Activated gamma-delta T cell treated with anti-CD3 and anti-CD28 coated beads, Interleukin-2, amount 50 U/mL, for 16 hours (primary cell): ENCODE results near the gene FNDC5.
A peak's percentile ranks its signal among the peaks of the same experiment; 100 is the strongest.

ENCODE experiments used
- DNase-seq: peaks from one replicate; pipeline ENCODE4 v3.0.0-alpha.2; 2020; ENCODE audit warnings: low read depth

FNDC5 gene

DNA sequence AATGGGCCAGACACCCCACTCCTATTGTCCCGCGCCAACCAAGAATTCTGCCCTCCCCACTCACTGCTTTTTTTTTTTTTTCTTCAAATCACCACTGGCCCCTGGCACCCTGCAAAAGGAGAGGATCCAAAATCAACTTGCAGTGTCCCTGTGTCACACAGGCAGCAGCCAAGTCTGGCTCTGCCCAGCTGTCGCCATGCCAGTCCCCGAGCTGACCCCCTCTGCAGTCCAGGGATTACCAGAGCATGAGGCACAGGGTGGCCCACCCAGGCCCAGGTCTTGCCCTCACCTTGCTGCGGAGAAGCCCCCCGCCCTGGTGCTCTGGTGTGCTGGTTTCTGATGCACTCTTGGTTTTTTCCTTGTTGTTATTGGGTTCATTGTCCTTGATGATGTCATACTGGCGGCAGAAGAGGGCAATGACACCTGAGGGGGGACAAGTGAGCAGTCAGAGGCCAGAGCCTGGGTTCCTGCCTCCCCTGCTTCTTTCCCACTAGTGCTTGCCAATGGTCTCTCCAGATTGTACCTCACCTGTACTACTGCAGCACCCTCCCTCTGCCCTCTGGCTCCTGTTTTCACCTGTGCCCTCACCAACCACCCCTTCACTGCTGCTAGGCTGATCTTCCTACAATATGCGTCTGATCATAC lies 6.2 kb downstream of the FNDC5 start:
- DNase-seq = no peak

GRCh38 chr1:32863881-32864245 lies 6.8 kb downstream of the FNDC5 start:
- no peak for DNase-seq

DNA sequence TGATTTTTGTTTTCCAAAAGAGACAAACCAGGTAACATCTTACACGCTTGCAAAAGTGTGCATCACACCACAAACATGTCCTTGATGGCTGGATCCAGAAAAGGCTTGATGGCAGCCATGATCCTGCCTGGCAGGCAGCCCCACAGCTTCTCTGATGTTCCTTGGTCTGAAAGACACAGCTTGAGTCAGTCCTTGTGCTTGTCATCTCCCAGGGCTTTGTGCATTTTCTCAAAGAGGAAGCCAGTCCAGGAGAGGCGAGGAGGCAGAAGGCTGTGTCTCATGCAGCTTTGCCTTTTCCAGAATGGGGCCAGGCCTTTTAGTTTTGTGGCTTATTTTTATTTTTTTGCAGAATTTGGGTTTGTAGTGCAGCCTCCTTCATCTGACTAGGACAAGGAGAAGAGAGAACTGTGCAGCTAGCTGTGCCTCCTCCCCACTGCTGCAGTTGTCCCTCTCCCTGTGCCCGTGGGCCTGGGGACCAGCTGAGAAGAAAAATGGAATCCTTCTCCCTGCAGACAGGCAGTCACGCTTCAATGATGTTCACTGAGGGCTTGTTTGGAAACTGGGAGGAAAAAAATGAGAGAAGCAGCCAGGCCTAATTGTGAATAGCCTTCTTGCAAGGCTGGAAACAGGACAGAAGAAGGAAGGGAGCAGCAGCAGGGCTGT lies 7.4 kb downstream of the FNDC5 start:
- DNase-seq = no peak

- DNase-seq = no peak
Measured at GRCh38 chr1:32861904-32862695, 8.6 kb downstream of the FNDC5 start.

DNA sequence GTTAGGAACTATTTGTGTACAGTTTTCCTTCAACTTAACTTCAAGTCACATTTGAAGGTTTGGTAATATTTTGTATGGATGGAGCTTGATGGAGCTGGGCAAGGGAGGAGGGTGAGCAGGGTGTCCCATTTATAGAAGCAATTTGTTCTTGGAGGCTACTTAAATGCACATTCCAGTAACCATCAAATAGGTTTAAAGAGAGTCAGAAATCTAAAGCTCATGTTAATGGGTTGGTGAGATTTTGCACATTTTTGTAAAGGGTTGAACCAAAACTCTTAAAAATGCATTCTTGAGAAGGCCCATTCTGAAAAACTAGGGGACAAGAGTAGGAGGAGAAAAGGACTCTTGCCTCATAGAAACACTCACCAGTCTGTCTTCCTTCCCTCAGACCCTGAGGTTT lies 10.1 kb downstream of the FNDC5 start:
- DNase-seq = no peak

- DNase-seq = no peak
Measured at GRCh38 chr1:32859915-32860314, 10.8 kb downstream of the FNDC5 start.

- no peak for DNase-seq
Measured at GRCh38 chr1:32858791-32859190, 11.9 kb downstream of the FNDC5 start.

DNA sequence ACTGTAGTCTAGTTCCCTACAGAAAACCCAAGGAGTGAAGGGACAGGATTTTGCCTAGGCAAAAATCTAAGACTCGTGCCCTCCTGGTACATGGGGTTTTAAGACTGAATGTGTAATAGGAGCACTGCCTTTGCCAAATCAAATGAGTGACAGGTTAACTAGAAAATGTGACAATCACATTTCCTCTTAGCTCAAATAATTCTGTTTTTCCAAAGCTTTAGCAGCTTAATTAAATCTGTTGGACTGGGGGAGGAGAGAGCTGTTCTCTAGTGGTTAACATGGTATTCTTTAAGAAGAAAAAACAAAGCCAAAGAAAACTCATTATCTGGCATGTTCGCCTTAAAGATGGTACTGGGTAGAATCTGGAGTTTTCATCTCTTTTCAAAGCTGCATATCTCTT lies 12.6 kb downstream of the FNDC5 start:
- no peak for DNase-seq

GRCh38 chr1:32855861-32856617 lies 14.7 kb downstream of the FNDC5 start:
- DNase-seq = no peak

DNA sequence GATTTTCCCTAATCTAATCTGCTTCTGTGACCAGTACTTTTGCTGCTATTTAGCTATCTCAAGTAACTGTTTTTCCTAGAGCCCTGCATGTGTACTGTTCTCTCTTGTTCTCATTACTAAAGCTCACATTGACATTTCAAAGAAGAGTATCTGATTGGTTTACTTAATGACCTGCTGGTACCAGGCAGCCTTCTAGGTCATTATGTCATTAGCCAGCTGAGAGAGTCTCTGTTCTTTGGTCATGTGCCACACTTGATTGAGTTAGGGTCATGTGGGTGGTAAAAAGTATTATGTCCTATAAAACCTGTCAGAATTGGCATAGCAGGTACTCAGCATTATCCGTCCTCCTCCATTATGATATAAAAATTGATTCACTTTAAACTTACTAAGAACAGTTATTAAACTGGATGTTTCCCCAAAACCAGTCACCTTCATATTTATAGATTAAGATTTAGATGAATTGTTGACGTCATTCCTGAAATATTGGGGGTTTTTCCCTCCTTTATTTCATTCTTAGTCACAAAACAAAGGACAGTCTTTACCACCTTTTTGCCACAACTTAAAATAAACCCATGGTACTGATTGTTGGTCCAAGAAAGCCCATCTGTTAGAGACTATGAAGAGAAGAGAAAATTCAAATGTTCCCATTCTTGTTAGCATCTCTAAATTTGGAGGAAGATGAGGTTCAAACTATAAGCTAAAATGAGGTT lies 22.2 kb downstream of the FNDC5 start:
- no peak for DNase-seq

DNA sequence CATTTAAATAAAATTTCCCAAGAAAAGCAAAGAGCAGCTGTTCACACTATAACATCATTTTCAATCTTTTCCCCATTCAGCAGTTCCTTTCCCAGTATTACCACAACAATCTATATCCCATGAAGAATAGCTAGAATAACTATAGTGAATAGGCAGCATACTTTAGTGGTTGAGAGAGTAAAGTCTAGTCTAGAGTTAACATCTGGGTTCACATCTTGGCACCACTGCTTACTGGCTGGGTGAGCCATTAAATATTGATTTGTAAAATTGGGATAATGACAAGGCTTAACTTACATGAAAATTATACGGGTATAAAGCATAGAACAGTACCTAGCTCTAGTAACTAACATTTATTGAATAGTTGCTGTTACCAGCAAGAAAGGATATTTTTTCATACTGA lies 38.8 kb downstream of the FNDC5 start:
- no peak for DNase-seq

GRCh38 chr1:32830092-32830852 lies 40.4 kb downstream of the FNDC5 start:
- no peak for DNase-seq

GRCh38 chr1:32828341-32828740 lies 42.4 kb downstream of the FNDC5 start:
- DNase-seq = no peak

GRCh38 chr1:32825181-32825580 lies 45.5 kb downstream of the FNDC5 start:
- DNase-seq = no peak

DNA sequence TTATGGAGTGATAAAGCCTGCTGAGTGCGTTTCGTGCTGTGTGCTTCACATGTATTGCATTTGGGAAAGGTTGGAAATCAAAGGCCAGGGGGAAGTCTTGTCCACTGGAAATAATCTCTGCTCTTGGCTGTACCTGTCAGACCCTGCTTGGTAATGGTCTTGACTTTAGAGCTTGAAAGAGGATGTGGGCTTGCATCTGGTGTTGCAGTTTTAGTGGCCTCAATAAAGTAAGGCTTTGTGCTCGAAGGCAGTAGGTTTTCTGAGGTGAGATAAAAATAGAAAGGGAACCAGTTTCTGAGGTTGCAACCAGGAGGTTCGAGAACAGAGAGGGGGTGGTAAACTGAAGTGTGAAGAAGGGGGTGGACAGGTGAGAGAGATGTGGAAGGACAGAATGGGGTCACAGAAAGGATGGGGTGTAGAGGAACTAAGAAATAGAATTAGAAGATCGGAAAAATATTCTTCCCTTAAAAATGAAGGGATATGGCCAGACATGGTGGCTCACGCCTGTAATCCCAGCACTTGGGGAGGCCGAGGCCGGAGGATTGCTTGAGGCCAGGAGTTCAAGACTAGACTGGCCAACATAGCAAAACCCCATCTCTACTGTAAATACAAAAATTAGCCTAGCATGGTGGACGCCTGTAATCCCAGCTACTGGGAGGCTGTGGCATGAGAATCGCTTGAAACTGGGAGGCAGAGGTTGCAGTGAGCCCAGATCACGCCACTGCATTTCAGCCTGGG lies 51.7 kb downstream of the FNDC5 start:
- DNase-seq = no peak

GRCh38 chr1:32817815-32818786 lies 52.6 kb downstream of the FNDC5 start:
- no peak for DNase-seq

GRCh38 chr1:32817159-32817814 lies 53.4 kb downstream of the FNDC5 start, which contains the start of the genes S100PBP and YARS1:
Gene S100PBP, plus strand, starts transcription at chr1:32817653. Its CDS starts 8,447 bp downstream, at chr1:32826100.
Gene YARS1, minus strand, starts transcription at chr1:32817358. Its CDS starts 114 bp downstream, at chr1:32817244.
- DNase-seq = peak; percentile 99

GRCh38 chr1:32816676-32817158 lies 54.0 kb downstream of the FNDC5 start:
- DNase-seq = no peak
